Progenitor cell of endocrine pancreas (in vitro differentiated cells): Measurements from ENCODE around the gene PTCRA. TPM values are rescaled to one million over a fixed set of nuclear protein-coding genes. Genes with fewer than 3 reads are reported as not detected.

ENCODE experiments used
- DNase-seq: peaks from one replicate; pipeline ENCODE4 v3.0.0; 2021; ENCODE audit warnings: low spot score; ENCODE audit not compliant: unreplicated experiment
- H3K27ac Mint-ChIP-seq: 2 replicates; pipeline ENCODE4 v1.8.0; 2021; ENCODE audit warnings: mild to moderate bottlenecking, moderate library complexity, mixed read lengths
- H3K27me3 Mint-ChIP-seq: 2 replicates; pipeline ENCODE4 v1.8.0; 2021; ENCODE audit warnings: mixed read lengths
- H3K36me3 Mint-ChIP-seq: 2 replicates; pipeline ENCODE4 v1.8.0; 2022; ENCODE audit warnings: mixed read lengths; ENCODE audit not compliant: insufficient read depth
- H3K4me1 Mint-ChIP-seq: 2 replicates; pipeline ENCODE4 v1.8.0; 2021; ENCODE audit warnings: low read depth, mixed read lengths
- H3K4me3 Mint-ChIP-seq: 2 replicates; pipeline ENCODE4 v1.8.0; 2021; ENCODE audit warnings: low read depth, mild to moderate bottlenecking, moderate library complexity, mixed read lengths
- H3K9me3 Mint-ChIP-seq: 2 replicates; pipeline ENCODE4 v1.8.0; 2021; ENCODE audit warnings: low read depth, mixed read lengths
- total RNA-seq: library from RNA; stranded (reverse); gene quantifications from 2 replicates; pipeline ENCODE4 v1.2.1, GENCODE V29; 2021
- TF ChIP-seq, protein P1 (sequence below): fragments of 200-600 bp; sonication (generic); IDR thresholded peaks from one replicate; pipeline ENCODE4 v1.5.0; 2021; ENCODE audit warnings: antibody characterized with exemption, mild to moderate bottlenecking; ENCODE audit not compliant: unreplicated experiment

PTCRA gene
- total RNA-seq, 1 donor from 2014 or later = not detected

DNA sequence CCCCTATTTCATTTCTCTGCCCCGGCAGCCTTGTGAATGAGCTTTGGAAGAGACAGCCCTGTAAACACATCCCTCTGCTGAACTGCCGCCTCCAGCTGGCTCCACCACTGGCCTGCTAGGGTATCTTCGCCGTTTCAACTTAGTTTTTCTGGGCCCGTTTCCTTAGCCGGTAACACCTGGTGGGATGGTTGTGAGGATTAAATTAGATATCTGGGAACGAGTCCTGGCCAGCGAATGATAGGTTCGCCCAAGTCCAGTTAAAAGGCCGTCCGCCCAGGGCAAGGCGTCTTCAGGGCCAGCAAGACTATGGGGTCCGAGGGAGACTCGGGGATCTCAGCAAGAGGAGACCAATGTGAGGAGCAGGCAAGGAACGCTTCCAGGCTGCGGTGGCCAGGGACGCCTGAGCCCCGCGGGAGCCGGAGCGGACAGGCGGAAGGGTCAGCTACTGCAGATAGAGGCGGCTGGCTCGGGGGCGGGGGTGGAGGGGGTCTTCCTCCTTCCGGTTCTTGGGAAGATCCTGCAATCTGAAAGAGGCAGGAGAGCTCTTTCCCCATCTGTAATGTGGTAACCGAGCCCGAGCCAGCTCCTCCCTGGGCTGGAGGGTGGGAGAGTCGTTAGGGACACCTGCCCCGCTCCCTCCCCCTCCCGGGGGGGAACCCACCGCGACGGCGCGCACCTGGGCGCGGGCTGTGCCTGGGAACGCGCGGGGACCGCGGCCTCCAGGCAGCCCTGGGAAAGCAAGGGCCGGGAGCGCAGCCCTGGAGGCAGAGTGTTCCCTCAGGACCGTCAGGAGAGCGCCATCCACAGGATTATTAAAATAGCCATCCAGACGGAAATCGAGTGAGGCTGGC, 4.5 kb upstream of the PTCRA start:
- H3K4me3 Mint-ChIP-seq = peak overlapping the region; percentile 78
- H3K27ac Mint-ChIP-seq = peak overlapping the region; percentile 87
- TF ChIP-seq, protein P1, sequence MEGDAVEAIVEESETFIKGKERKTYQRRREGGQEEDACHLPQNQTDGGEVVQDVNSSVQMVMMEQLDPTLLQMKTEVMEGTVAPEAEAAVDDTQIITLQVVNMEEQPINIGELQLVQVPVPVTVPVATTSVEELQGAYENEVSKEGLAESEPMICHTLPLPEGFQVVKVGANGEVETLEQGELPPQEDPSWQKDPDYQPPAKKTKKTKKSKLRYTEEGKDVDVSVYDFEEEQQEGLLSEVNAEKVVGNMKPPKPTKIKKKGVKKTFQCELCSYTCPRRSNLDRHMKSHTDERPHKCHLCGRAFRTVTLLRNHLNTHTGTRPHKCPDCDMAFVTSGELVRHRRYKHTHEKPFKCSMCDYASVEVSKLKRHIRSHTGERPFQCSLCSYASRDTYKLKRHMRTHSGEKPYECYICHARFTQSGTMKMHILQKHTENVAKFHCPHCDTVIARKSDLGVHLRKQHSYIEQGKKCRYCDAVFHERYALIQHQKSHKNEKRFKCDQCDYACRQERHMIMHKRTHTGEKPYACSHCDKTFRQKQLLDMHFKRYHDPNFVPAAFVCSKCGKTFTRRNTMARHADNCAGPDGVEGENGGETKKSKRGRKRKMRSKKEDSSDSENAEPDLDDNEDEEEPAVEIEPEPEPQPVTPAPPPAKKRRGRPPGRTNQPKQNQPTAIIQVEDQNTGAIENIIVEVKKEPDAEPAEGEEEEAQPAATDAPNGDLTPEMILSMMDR = peak; percentile 38

DNA sequence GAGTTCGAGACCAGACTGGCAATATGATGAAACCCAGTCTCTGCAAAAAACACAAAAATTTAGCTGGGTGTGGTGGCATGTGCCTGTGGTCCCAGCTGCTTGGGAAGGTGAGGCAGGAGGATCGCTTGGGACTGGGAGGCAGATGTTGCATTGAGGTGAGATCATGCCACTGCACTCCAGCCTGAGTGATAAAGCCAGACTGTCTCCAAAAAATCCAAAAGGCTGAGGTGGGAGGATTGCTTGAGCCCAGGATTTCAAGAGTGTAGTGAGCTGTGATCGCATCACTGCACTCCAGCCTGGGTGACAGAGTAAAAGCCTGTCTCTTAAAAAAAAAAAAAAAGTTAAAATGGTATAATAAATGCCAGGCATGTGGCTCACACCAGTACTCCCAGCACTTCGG, 1.3 kb upstream of the PTCRA start:
- DNase-seq = no peak
- Mint-ChIP-seq H3K27me3 (no peaks in the 10 kb centered on the region), H3K36me3 (no peaks in the 10 kb centered on the region), H3K9me3 (no peaks in the 10 kb centered on the region), H3K27ac (no peak overlapping the region), H3K4me3 (no peak overlapping the region), H3K4me1 (peaks cover 3% of the 10 kb centered on the region)
- TF ChIP-seq, protein P1 = no peak

More for the DNA sequence above, 4.5 kb upstream of the PTCRA start:
- H3K27me3 Mint-ChIP-seq = peaks cover 3% of the 10 kb centered on the region
- no peaks in the 10 kb centered on the region for H3K9me3 Mint-ChIP-seq
- DNase-seq = peak; percentile 29
- no peaks in the 10 kb centered on the region for H3K36me3 Mint-ChIP-seq
- peaks cover 3% of the 10 kb centered on the region for H3K4me1 Mint-ChIP-seq

DNA sequence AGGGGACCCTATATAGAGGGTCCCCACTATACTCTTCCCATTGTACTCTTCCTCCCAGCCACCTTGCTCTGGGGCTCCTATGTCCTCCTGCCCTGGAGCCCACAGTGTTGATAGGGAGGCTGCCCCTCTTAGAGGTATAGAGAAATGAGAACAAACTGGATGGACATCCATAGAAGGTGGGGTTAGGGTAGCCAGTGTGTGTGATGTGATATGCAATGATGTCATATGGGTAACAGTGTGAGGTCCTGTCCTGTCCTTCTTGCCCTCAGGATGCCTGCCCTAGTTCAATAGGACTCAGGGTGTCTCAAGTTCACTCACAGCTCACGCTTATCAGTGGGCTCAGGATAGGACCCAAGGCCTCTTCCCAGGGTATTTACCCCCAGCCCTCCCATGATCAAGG, 435 bp downstream of the PTCRA start:
- no peaks in the 10 kb centered on the region for H3K27me3 Mint-ChIP-seq
- H3K27ac Mint-ChIP-seq = no peak overlapping the region
- no peaks in the 10 kb centered on the region for H3K9me3 Mint-ChIP-seq
- TF ChIP-seq, protein P1 = no peak
- no peak for DNase-seq
- no peak overlapping the region for H3K4me3 Mint-ChIP-seq
- no peaks in the 10 kb centered on the region for H3K36me3 Mint-ChIP-seq
- H3K4me1 Mint-ChIP-seq = peaks cover 1% of the 10 kb centered on the region

DNA sequence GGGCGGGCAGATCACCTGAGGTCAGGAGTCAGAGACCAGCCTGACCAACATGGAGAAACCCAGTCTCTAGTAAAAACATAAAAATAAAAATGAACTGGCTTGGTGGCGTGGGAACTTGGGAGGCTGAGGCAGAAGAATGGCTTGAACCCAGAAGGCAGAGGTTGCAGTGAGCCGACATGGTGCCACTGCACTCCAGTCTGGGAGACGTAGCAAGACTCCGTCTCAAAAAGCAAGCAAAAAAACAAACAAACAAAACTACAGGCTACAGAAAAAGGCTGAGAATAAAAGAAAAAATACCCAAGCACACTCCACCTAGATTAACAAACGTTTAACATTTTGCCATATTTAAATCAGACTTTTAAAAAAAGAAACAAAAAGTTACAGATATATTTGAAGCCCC, 5.9 kb downstream of the PTCRA start:
- TF ChIP-seq, protein P1 = no peak
- Mint-ChIP-seq H3K9me3 (no peaks in the 10 kb centered on the region), H3K36me3 (no peaks in the 10 kb centered on the region), H3K27me3 (no peaks in the 10 kb centered on the region), H3K27ac (no peak overlapping the region), H3K4me1 (no peaks in the 10 kb centered on the region), H3K4me3 (no peak overlapping the region)
- no peak for DNase-seq

DNA sequence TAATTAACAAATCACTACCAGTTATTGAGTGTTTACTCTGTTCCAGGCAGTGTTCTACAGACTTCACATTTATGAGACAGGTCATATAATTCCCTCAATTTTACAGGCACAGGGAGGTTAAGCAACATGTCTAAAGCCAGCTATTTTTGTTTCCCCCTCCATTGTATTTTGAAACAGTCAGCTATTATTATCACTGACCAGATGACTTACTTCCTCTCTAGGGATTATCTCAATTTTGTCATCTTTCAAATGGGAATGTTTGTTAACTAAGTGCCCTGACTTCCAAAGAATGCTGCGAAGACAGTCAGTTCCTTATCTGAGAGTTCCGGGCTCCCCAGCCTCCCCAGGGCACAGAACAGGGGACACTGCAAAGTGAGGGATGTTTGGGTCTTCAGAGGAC, 7.8 kb downstream of the PTCRA start:
- Mint-ChIP-seq H3K27me3 (no peaks in the 10 kb centered on the region), H3K27ac (no peak overlapping the region), H3K36me3 (no peaks in the 10 kb centered on the region), H3K4me1 (peaks cover 3% of the 10 kb centered on the region), H3K4me3 (no peak overlapping the region), H3K9me3 (no peaks in the 10 kb centered on the region)
- no peak for DNase-seq
- TF ChIP-seq, protein P1 = no peak
